GM12878 (cell line): ENCODE results near the gene ZNF511. TPM values are rescaled to one million over a fixed set of nuclear protein-coding genes. Genes with fewer than 3 reads are reported as not detected.

Experiments used
- ATAC-seq: fragments of 200-7000 bp; cut with Tn5 transposase; 3 replicates; pipeline ENCODE4 v1.9.1; 2020; ENCODE audit warnings: mild to moderate bottlenecking, moderate library complexity
- BruUV-seq: library from RNA; stranded (reverse); fragments of 400-500 nt; replicated peaks from 2 replicates; lab custom pipeline; 2021; lab: Mats Ljungman, UMichigan
- CTCF ChIA-PET: fragments of 300-600 bp; sonication (Branson Sonifier 250); formaldehyde crosslinking; extraction: SDS; loops from one replicate; lab custom pipeline; 2021; ENCODE audit warnings: inconsistent platforms; lab: Yijun Ruan, JAX
- POLR2A ChIA-PET: fragments of 350-600 bp; formaldehyde crosslinking; extraction: SDS; loops from one replicate; lab custom pipeline; 2021; ENCODE audit warnings: inconsistent platforms; lab: Charles Lee
- RAD21 ChIA-PET: fragments of 300-600 bp; sonication (Branson Sonifier 250); formaldehyde crosslinking; loops from one replicate; lab custom pipeline; 2023; ENCODE audit warnings: antibody characterized with exemption; ENCODE audit not compliant: unreplicated experiment; lab: Charles Lee
- SMC1A ChIA-PET: fragments of 300-600 bp; sonication (Branson Sonifier 250); formaldehyde crosslinking; loops from one replicate; lab custom pipeline; 2023; ENCODE audit not compliant: unreplicated experiment, uncharacterized antibody; lab: Charles Lee
- DNase-seq: peaks from one replicate; pipeline ENCODE4 v3.0.0-alpha.2; 2011; ENCODE audit warnings: low read depth, low spot score
- FAIRE-seq: peaks from 3 replicates; lab custom pipeline; 2011; peaks lifted over from hg19 to GRCh38; lab: Jason Lieb, UNC
- H2AFZ ChIP-seq: 2 replicates; pipeline ENCODE4 v1.6.0; 2011; ENCODE audit warnings: low read depth, low read length, control low read depth; ENCODE audit not compliant: control insufficient read depth
- H3K27ac ChIP-seq: 2 replicates; pipeline ENCODE4 v1.5.1; 2011; ENCODE audit warnings: control low read depth; ENCODE audit not compliant: control insufficient read depth, insufficient read depth
- H3K27me3 ChIP-seq, 2 experiments: replicated peaks in 1 of 2; 2 replicates each; pipeline versions ENCODE4 v1.6.0 to v1.6.1; 2011; ENCODE audit warnings: low read length in 1 of 2; ENCODE audit not compliant: control insufficient read depth in 2 of 2, insufficient read depth in 2 of 2
- H3K36me3 ChIP-seq, 2 experiments: 2 replicates each; pipeline ENCODE4 v1.5.1; 2011; ENCODE audit warnings: low read length in 1 of 2; ENCODE audit not compliant: control insufficient read depth in 2 of 2, insufficient read depth in 2 of 2
- H3K4me1 ChIP-seq: 2 replicates; pipeline ENCODE4 v1.6.1; 2011; ENCODE audit warnings: mild to moderate bottlenecking, low read length, moderate library complexity, mixed read lengths; ENCODE audit not compliant: control insufficient read depth, insufficient read depth
- H3K4me2 ChIP-seq: 2 replicates; pipeline ENCODE4 v1.6.0; 2011; ENCODE audit warnings: control low read depth; ENCODE audit not compliant: control insufficient read depth, insufficient read depth
- H3K4me3 ChIP-seq: fragments of 200-600 bp; sonication (generic); 2 replicates; pipeline ENCODE4 v1.5.1; 2016
- H3K79me2 ChIP-seq: 2 replicates; pipeline ENCODE4 v1.6.0; 2011; ENCODE audit warnings: low read length; ENCODE audit not compliant: control insufficient read depth, insufficient read depth
- H3K9ac ChIP-seq: 2 replicates; pipeline ENCODE4 v1.8.0; 2011; ENCODE audit warnings: low read length, control low read depth, mixed read lengths; ENCODE audit not compliant: control insufficient read depth, insufficient read depth
- H3K9me3 ChIP-seq: replicated peaks from 3 replicates; pipeline ENCODE4 v1.5.1; 2011; ENCODE audit warnings: mild to moderate bottlenecking, low read length; ENCODE audit not compliant: control insufficient read depth, insufficient read depth
- H4K20me1 ChIP-seq: 2 replicates; pipeline ENCODE4 v1.6.0; 2011; ENCODE audit not compliant: control insufficient read depth, insufficient read depth
- ATF7 ChIP-seq: fragments of 450-650 bp; IDR thresholded peaks from 2 replicates; pipeline ENCODE4 v1.6.1; 2016; ENCODE audit warnings: low read depth, mild to moderate bottlenecking
- BRCA1 ChIP-seq: IDR thresholded peaks from 2 replicates; pipeline ENCODE4 v1.6.1; 2011; ENCODE audit warnings: low read depth, low read length, improper control_type of control experiment
- CBX3 ChIP-seq: fragments of 200-600 bp; sonication (generic); IDR thresholded peaks from 2 replicates; pipeline ENCODE4 v1.6.1; 2016; ENCODE audit warnings: low read depth, borderline replicate concordance
- CHD2 ChIP-seq: IDR thresholded peaks from 2 replicates; pipeline ENCODE4 v1.6.1; 2011; ENCODE audit warnings: low read depth, low read length, improper control_type of control experiment, borderline replicate concordance
- CREB1 ChIP-seq: IDR thresholded peaks from 2 replicates; pipeline ENCODE4 v1.6.1; 2012; ENCODE audit warnings: low read depth, mild to moderate bottlenecking, inconsistent platforms
- CREM ChIP-seq: IDR thresholded peaks from 2 replicates; pipeline ENCODE4 v1.6.1; 2014; ENCODE audit warnings: antibody characterized with exemption, low read depth
- EZH2 ChIP-seq: IDR thresholded peaks from 2 replicates; pipeline ENCODE4 v1.6.1; 2012; ENCODE audit warnings: low read depth, mild to moderate bottlenecking, control low read depth, inconsistent platforms, low read length, borderline replicate concordance; ENCODE audit not compliant: control insufficient read depth
- HDAC2 ChIP-seq: fragments of 200-600 bp; sonication (generic); IDR thresholded peaks from 2 replicates; pipeline ENCODE4 v1.6.1; 2017
- IRF4 ChIP-seq: IDR thresholded peaks from 2 replicates; pipeline ENCODE4 v1.6.1; 2011; ENCODE audit warnings: low read depth, low read length
- MEF2A ChIP-seq: IDR thresholded peaks from 2 replicates; pipeline ENCODE4 v1.6.1; 2011; ENCODE audit warnings: low read depth, mild to moderate bottlenecking, low read length, moderate library complexity; ENCODE audit not compliant: insufficient read depth
- MYC ChIP-seq: IDR thresholded peaks from 2 replicates; pipeline ENCODE4 v1.6.1; 2011; ENCODE audit warnings: mild to moderate bottlenecking, low read length, moderate library complexity, inconsistent platforms; ENCODE audit not compliant: insufficient read depth, insufficient replicate concordance, insufficient read length, severe bottlenecking
- NR2C1 ChIP-seq: fragments of 450-650 bp; IDR thresholded peaks from 2 replicates; pipeline ENCODE4 v1.6.1; 2017; ENCODE audit warnings: antibody characterized with exemption, mild to moderate bottlenecking, moderate library complexity
- PML ChIP-seq: IDR thresholded peaks from 2 replicates; pipeline ENCODE4 v1.6.1; 2012; ENCODE audit warnings: low read length, inconsistent platforms
- POLR2A ChIP-seq: IDR thresholded peaks from 2 replicates; pipeline ENCODE4 v1.6.1; 2011; ENCODE audit warnings: low read depth, mild to moderate bottlenecking, low read length
- RAD51 ChIP-seq: fragments of 450-650 bp; IDR thresholded peaks from 2 replicates; pipeline ENCODE4 v1.6.1; 2016; ENCODE audit warnings: moderate library complexity, mild to moderate bottlenecking, inconsistent platforms
- SMC3 ChIP-seq: IDR thresholded peaks from 2 replicates; pipeline ENCODE4 v1.6.1; 2011; ENCODE audit warnings: low read length, improper control_type of control experiment, borderline replicate concordance
- TARDBP ChIP-seq: IDR thresholded peaks from 2 replicates; pipeline ENCODE4 v1.6.1; 2016; ENCODE audit warnings: borderline replicate concordance
- ZNF217 ChIP-seq: fragments of 450-650 bp; IDR thresholded peaks from 2 replicates; pipeline ENCODE4 v1.6.1; 2017; ENCODE audit warnings: antibody characterized with exemption, mild to moderate bottlenecking
- WGBS: methylation state at CpG from one replicate; pipeline ENCODE4 v1.1.6; 2016; ENCODE audit warnings: low lambda C conversion rate; ENCODE audit not compliant: insufficient replicate concordance, insufficient coverage; ENCODE audit errors: missing lambda C conversion rate; 5-methylcytosine and 5-hydroxymethylcytosine counted together
- in situ Hi-C: fragments of 300-500 bp; cut with MboI; formaldehyde crosslinking; loops from 9 replicates; pipeline ENCODE4 v1.14.3; 2018; ENCODE audit warnings: mixed read lengths
- intact Hi-C: fragments of 100-400 bp; cut with micrococcal nuclease; formaldehyde crosslinking; loops from one replicate; pipeline ENCODE4 v1.14.2; 2022; ENCODE audit not compliant: unreplicated experiment
- polyA plus RNA-seq, 11 experiments: library from polyadenylated mRNA; depleted of rRNA in 4 of 11; unstranded in 6 of 11; stranded (reverse) in 5 of 11; fragments of >200 nt; fragmentation: Nextera tagmentation in 4 of 11; fragmentation: Illumina TruSeq in 1 of 11; extraction: Ambion mirVana in 4 of 11; extraction: Trizol in 1 of 11; gene quantifications; 1 replicate in 1 of 11; 2 replicates in 10 of 11; pipeline versions ENCODE4 v1.2.1 to v1.2.3, GENCODE V29; 2011 to 2016; ENCODE audit warnings: inconsistent platforms in 2 of 11, missing spikeins in 2 of 11, low read depth in 1 of 11
- total RNA-seq, 4 experiments: library from RNA; depleted of rRNA in 3 of 4; stranded (reverse); fragments of >200 nt in 3 of 4; fragmentation: Illumina TruSeq in 1 of 4; extraction: Trizol in 1 of 4; gene quantifications; 2 replicates each; pipeline versions ENCODE4 v1.2.1 to v1.2.3, GENCODE V29; 2013 to 2021
- TF ChIP-seq, protein P1 (sequence below): fragments of 450-650 bp; formaldehyde crosslinking; IDR thresholded peaks from 2 replicates; pipeline ENCODE4 v1.5.0; 2022; ENCODE audit warnings: mild to moderate bottlenecking, missing genetic modification characterization
- TF ChIP-seq, protein P2 (sequence below): IDR thresholded peaks from 2 replicates; pipeline ENCODE4 v1.6.1; 2012; ENCODE audit warnings: low read depth, low read length, improper control_type of control experiment
- TF ChIP-seq, protein P3 (sequence below): fragments of 150-350 bp; IDR thresholded peaks from 2 replicates; pipeline ENCODE4 v1.6.1; 2016; ENCODE audit warnings: low read depth, low read length

Gene ZNF511
- total and polyA plus RNA-seq, 10 of the 15 experiments (the other 5 are each of a cell fraction or from before 2014, with no cell fraction given), result 0.58 to 110 (median 32.0) TPM

DNA sequence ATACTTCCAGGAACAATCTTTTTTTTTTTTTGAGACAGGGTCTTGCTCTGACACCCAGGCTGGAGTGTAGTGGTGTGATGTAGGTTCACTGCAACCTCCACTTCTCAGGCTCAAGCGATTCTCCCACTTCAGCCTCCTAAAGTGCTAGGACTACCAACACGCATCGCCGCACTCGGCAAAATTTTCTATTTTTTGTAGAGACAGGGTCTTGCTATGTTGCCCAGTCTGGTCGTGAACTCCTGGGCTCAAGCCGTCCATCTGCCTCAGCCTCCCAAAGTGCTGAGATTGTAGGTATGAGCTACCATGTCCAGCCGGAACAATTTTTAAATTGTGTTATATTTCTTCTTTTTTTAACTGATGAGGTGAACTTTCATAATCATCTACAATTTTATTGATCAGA, 2.1 kb downstream of the ZNF511 start (continued):
- no peak for TF ChIP-seq BRCA1
- TF ChIP-seq SMC3, result no peak
- TF ChIP-seq CHD2, result no peak
- no peak for TF ChIP-seq EZH2
- no peak for TF ChIP-seq MEF2A
- TF ChIP-seq CREM, result no peak
- TF ChIP-seq POLR2A, result no peak
- no peak for TF ChIP-seq ZNF217
- TF ChIP-seq, protein P1, sequence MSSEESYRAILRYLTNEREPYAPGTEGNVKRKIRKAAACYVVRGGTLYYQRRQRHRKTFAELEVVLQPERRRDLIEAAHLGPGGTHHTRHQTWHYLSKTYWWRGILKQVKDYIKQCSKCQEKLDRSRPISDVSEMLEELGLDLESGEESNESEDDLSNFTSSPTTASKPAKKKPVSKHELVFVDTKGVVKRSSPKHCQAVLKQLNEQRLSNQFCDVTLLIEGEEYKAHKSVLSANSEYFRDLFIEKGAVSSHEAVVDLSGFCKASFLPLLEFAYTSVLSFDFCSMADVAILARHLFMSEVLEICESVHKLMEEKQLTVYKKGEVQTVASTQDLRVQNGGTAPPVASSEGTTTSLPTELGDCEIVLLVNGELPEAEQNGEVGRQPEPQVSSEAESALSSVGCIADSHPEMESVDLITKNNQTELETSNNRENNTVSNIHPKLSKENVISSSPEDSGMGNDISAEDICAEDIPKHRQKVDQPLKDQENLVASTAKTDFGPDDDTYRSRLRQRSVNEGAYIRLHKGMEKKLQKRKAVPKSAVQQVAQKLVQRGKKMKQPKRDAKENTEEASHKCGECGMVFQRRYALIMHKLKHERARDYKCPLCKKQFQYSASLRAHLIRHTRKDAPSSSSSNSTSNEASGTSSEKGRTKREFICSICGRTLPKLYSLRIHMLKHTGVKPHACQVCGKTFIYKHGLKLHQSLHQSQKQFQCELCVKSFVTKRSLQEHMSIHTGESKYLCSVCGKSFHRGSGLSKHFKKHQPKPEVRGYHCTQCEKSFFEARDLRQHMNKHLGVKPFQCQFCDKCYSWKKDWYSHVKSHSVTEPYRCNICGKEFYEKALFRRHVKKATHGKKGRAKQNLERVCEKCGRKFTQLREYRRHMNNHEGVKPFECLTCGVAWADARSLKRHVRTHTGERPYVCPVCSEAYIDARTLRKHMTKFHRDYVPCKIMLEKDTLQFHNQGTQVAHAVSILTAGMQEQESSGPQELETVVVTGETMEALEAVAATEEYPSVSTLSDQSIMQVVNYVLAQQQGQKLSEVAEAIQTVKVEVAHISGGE (CRISPR knock-in tag), result no peak
- no peak for TF ChIP-seq RAD51

DNA sequence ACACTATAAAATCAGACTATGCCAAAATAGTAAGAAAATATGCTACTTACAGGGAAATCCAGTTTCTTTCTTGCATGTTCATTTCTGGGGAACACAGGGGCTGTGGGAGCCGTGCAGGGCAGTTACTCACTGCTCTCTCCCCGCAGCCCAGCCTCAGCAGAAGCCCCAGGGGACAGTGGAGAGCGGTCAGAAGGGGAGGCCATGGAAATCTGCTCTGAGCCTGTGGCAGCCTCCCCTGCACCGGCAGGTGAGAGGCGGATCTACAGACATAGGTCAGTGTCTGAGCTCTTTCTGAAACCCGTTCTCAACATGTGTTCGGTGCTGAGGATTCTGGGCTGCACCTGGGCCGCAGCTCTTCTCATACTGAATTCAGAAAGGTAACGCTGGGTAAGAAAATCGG, 2.9 kb downstream of the ZNF511 start:
- Histone ChIP-seq H3K9ac (no peak overlapping the region), H3K4me1 (peaks cover 10% of the 10 kb centered on the region), H4K20me1 (no peaks in the 10 kb centered on the region), H3K4me2 (no peak overlapping the region), H3K4me3 (no peak overlapping the region), H2AFZ (no peak overlapping the region), H3K79me2 (peaks cover 22% of the 10 kb centered on the region), H3K36me3 (peaks cover 0 to 4% of the 10 kb centered on the region in 2 experiments; a peak in 3 of 4 replicates), H3K9me3 (no peaks in the 10 kb centered on the region), H3K27me3 (no peaks in the 10 kb centered on the region), H3K27ac (no peak overlapping the region)
- no peak for ATAC-seq
- SMC1A ChIA-PET, result no interaction called here
- in situ Hi-C loops, result no loop called here
- CTCF ChIA-PET, result interaction anchor here (1.5 kb wide), 1 partner anchor 9 kb away, joined by 3 read pairs; no protein-coding TSS in a partner anchor
- RAD21 ChIA-PET, result no interaction called here
- 94% methylated on average over 10 of the region's 10 CpGs for WGBS
- FAIRE-seq, result no peak
- DNase-seq, result no peak
- POLR2A ChIA-PET, result no interaction called here
- intact Hi-C loops, result no loop called here
- BruUV-seq, result no TSS peak
- TF ChIP-seq, protein P2, sequence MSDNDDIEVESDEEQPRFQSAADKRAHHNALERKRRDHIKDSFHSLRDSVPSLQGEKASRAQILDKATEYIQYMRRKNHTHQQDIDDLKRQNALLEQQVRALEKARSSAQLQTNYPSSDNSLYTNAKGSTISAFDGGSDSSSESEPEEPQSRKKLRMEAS, result no peak
- no peak for TF ChIP-seq NR2C1
- no peak for TF ChIP-seq ATF7
- no peak for TF ChIP-seq MYC
- TF ChIP-seq IRF4, result no peak
- no peak for TF ChIP-seq CREB1
- TF ChIP-seq TARDBP, result no peak
- no peak for TF ChIP-seq CBX3
- TF ChIP-seq, protein P3, sequence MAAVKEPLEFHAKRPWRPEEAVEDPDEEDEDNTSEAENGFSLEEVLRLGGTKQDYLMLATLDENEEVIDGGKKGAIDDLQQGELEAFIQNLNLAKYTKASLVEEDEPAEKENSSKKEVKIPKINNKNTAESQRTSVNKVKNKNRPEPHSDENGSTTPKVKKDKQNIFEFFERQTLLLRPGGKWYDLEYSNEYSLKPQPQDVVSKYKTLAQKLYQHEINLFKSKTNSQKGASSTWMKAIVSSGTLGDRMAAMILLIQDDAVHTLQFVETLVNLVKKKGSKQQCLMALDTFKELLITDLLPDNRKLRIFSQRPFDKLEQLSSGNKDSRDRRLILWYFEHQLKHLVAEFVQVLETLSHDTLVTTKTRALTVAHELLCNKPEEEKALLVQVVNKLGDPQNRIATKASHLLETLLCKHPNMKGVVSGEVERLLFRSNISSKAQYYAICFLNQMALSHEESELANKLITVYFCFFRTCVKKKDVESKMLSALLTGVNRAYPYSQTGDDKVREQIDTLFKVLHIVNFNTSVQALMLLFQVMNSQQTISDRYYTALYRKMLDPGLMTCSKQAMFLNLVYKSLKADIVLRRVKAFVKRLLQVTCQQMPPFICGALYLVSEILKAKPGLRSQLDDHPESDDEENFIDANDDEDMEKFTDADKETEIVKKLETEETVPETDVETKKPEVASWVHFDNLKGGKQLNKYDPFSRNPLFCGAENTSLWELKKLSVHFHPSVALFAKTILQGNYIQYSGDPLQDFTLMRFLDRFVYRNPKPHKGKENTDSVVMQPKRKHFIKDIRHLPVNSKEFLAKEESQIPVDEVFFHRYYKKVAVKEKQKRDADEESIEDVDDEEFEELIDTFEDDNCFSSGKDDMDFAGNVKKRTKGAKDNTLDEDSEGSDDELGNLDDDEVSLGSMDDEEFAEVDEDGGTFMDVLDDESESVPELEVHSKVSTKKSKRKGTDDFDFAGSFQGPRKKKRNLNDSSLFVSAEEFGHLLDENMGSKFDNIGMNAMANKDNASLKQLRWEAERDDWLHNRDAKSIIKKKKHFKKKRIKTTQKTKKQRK, result no peak
- no peak for TF ChIP-seq HDAC2
- TF ChIP-seq PML, result no peak
